Tibial artery (tissue), 4 donors: ENCODE results near the gene MCRIP1.

ENCODE experiments used
- DNase-seq, 2 donors: peaks; one replicate each; pipeline ENCODE4 v3.0.0-alpha.2; 2019
- H3K27ac ChIP-seq, 2 donors: fragments of 200-600 bp; sonication (generic) in 1 of 2; 1 replicate in 1 of 2; 2 replicates in 1 of 2; pipeline ENCODE4 v1.5.1; 2018 to 2019; ENCODE audit warnings: mild to moderate bottlenecking in 1 of 2
- H3K27me3 ChIP-seq, 2 donors: fragments of 200-600 bp; sonication (generic) in 1 of 2; one replicate each; pipeline versions ENCODE4 v1.5.1 to v1.6.0; 2016 to 2019
- H3K36me3 ChIP-seq, 3 donors: fragments of 200-600 bp; sonication (generic) in 2 of 3; one replicate each; pipeline ENCODE4 v1.5.1; 2016 to 2019; ENCODE audit warnings: mild to moderate bottlenecking in 2 of 3
- H3K4me1 ChIP-seq, 4 donors: fragments of 200-600 bp; sonication (generic) in 2 of 4; 1 replicate in 3 of 4; 2 replicates in 1 of 4; pipeline ENCODE4 v1.5.1; 2016 to 2019
- H3K4me3 ChIP-seq, 2 donors: fragments of 200-600 bp; sonication (generic) in 1 of 2; 1 replicate in 1 of 2; 2 replicates in 1 of 2; pipeline ENCODE4 v1.5.1; 2018 to 2019; ENCODE audit warnings: mild to moderate bottlenecking in 2 of 2
- H3K9me3 ChIP-seq, 3 donors: fragments of 200-600 bp; sonication (generic) in 1 of 3; one replicate each; pipeline ENCODE4 v1.5.1; 2016 to 2019
- CTCF ChIP-seq, 2 experiments: fragments of 200-600 bp in 1 of 2; fragments of 450-650 bp in 1 of 2; IDR thresholded peaks; one replicate each; pipeline ENCODE4 v1.5.1; 2017 to 2019; ENCODE audit warnings: antibody characterized with exemption in 2 of 2, mild to moderate bottlenecking in 1 of 2, moderate library complexity in 1 of 2
- intact Hi-C: fragments of 100-400 bp; cut with DNase I; formaldehyde crosslinking; loops from one replicate; pipeline ENCODE4 v1.15.0; 2023; ENCODE audit warnings: low total_unique reads

MCRIP1 gene

GRCh38 chr17:81828656-81829055 is 4.4 kb downstream of the MCRIP1 start:
- H3K9me3 ChIP-seq: no peaks in the 10 kb centered on the region
- no peak for DNase-seq
- no peak overlapping the region for H3K4me3 ChIP-seq
- H3K4me1 ChIP-seq: peaks cover 0 to 27% (median 21%) of the 10 kb centered on the region in 4 donors
- peaks cover 4 to 21% (median 18%) of the 10 kb centered on the region in 3 donors for H3K36me3 ChIP-seq
- intact Hi-C loops: no loop called here
- no peak overlapping the region for H3K27ac ChIP-seq
- TF ChIP-seq CTCF (IDR thresholded peaks at IDR 0.05): no peak
- H3K27me3 ChIP-seq: no peaks in the 10 kb centered on the region

GRCh38 chr17:81825841-81826466 is 7.1 kb downstream of the MCRIP1 start:
- intact Hi-C loops: no loop called here
- no peak for TF ChIP-seq CTCF (IDR thresholded peaks at IDR 0.05)
- no peaks in the 10 kb centered on the region for H3K27me3 ChIP-seq
- DNase-seq: no peak
- no peak overlapping the region for H3K27ac ChIP-seq
- H3K4me1 ChIP-seq: peaks cover 0 to 33% (median 19%) of the 10 kb centered on the region in 4 donors
- no peaks in the 10 kb centered on the region for H3K9me3 ChIP-seq
- no peak overlapping the region for H3K4me3 ChIP-seq
- peaks cover 4 to 37% (median 32%) of the 10 kb centered on the region in 3 donors for H3K36me3 ChIP-seq

GRCh38 chr17:81824595-81824994 is 8.5 kb downstream of the MCRIP1 start:
- Histone ChIP-seq H3K4me3 (no peak overlapping the region), H3K27me3 (peaks cover 0 to 4% of the 10 kb centered on the region in 2 donors), H3K36me3 (peaks cover 4 to 37% (median 28%) of the 10 kb centered on the region in 3 donors), H3K9me3 (no peaks in the 10 kb centered on the region), H3K27ac (no peak overlapping the region), H3K4me1 (peaks cover 0 to 26% (median 19%) of the 10 kb centered on the region in 4 donors)
- DNase-seq: no peak
- intact Hi-C loops: no loop called here
- no peak for TF ChIP-seq CTCF (IDR thresholded peaks at IDR 0.05)

- H3K27ac ChIP-seq: no peak overlapping the region
- intact Hi-C loops: no loop called here
- H3K27me3 ChIP-seq: peaks cover 0 to 9% of the 10 kb centered on the region in 2 donors
- H3K4me3 ChIP-seq: no peak overlapping the region
- no peak for DNase-seq
- no peaks in the 10 kb centered on the region for H3K9me3 ChIP-seq
- H3K36me3 ChIP-seq: peaks cover 4 to 37% (median 27%) of the 10 kb centered on the region in 3 donors
- peaks cover 0 to 25% (median 17%) of the 10 kb centered on the region in 4 donors for H3K4me1 ChIP-seq
- TF ChIP-seq CTCF (IDR thresholded peaks at IDR 0.05): no peak
These were observed 9.1 kb downstream of the MCRIP1 start for GRCh38 chr17:81823820-81824550.

GRCh38 chr17:81822996-81823819 is 9.9 kb downstream of the MCRIP1 start:
- TF ChIP-seq CTCF (IDR thresholded peaks at IDR 0.05): no peak
- intact Hi-C loops: no loop called here
- Histone ChIP-seq H3K4me3 (no peak overlapping the region), H3K9me3 (no peaks in the 10 kb centered on the region), H3K36me3 (peaks cover 4 to 37% (median 27%) of the 10 kb centered on the region in 3 donors), H3K27ac (peak overlapping the region in 1 of 2 donors; percentile 75), H3K4me1 (peaks cover 0 to 25% (median 16%) of the 10 kb centered on the region in 4 donors), H3K27me3 (peaks cover 0 to 9% of the 10 kb centered on the region in 2 donors)
- no peak for DNase-seq
